GM23338 (cell line): Measurements from ENCODE around the gene TBL1XR1. TPM values are rescaled to one million over a fixed set of nuclear protein-coding genes. Genes with fewer than 3 reads are reported as not detected.

Experiments
- ATAC-seq: fragments of 200-7000 bp; cut with Tn5 transposase; 3 replicates; pipeline ENCODE4 v1.9.1; 2020
- DNase-seq: peaks from one replicate; pipeline ENCODE4 v3.0.0-alpha.2; 2015; ENCODE audit warnings: low spot score
- H2AFZ ChIP-seq: fragments of 200-600 bp; sonication (generic); 2 replicates; pipeline ENCODE4 v1.8.0; 2016; ENCODE audit warnings: antibody characterized with exemption, mild to moderate bottlenecking, moderate library complexity
- H3F3A ChIP-seq: fragments of 200-600 bp; sonication (generic); replicated peaks from 2 replicates; pipeline ENCODE4 v1.8.0; 2017; ENCODE audit warnings: antibody characterized with exemption, mixed run types, low read depth
- H3K27ac ChIP-seq: fragments of 200-600 bp; sonication (generic); 2 replicates; pipeline ENCODE4 v1.6.1; 2016; ENCODE audit warnings: low read depth
- H3K27me3 ChIP-seq: fragments of 200-600 bp; sonication (generic); 2 replicates; pipeline ENCODE4 v1.8.0; 2016; ENCODE audit warnings: mild to moderate bottlenecking, mixed run types, moderate library complexity; ENCODE audit not compliant: insufficient read depth
- H3K36me3 ChIP-seq: fragments of 200-600 bp; sonication (generic); 2 replicates; pipeline ENCODE4 v1.8.0; 2016; ENCODE audit warnings: mild to moderate bottlenecking; ENCODE audit not compliant: insufficient read depth
- H3K4me1 ChIP-seq: fragments of 200-600 bp; sonication (generic); 2 replicates; pipeline ENCODE4 v1.8.0; 2016; ENCODE audit warnings: mild to moderate bottlenecking, moderate library complexity; ENCODE audit not compliant: insufficient read depth
- H3K4me2 ChIP-seq: fragments of 200-600 bp; sonication (generic); 2 replicates; pipeline ENCODE4 v1.7.1; 2017; ENCODE audit warnings: mixed run types
- H3K4me3 ChIP-seq: fragments of 200-600 bp; sonication (generic); 2 replicates; pipeline ENCODE4 v1.6.1; 2016; ENCODE audit warnings: mixed run types
- H3K79me2 ChIP-seq: fragments of 200-600 bp; sonication (generic); replicated peaks from 2 replicates; pipeline ENCODE4 v1.8.0; 2017; ENCODE audit warnings: mild to moderate bottlenecking; ENCODE audit not compliant: insufficient read depth
- H3K9me2 ChIP-seq: fragments of 200-600 bp; sonication (generic); 2 replicates; pipeline ENCODE4 v1.8.0; 2017; ENCODE audit not compliant: insufficient read depth
- H4K20me1 ChIP-seq: fragments of 200-600 bp; sonication (generic); replicated peaks from 2 replicates; pipeline ENCODE4 v1.8.0; 2017; ENCODE audit warnings: mild to moderate bottlenecking; ENCODE audit not compliant: insufficient read depth
- H3K27ac Mint-ChIP-seq: 2 replicates; pipeline ENCODE4 v1.8.0; 2020; ENCODE audit warnings: inconsistent platforms, mild to moderate bottlenecking, moderate library complexity, mixed read lengths
- H3K27me3 Mint-ChIP-seq: 3 replicates; pipeline ENCODE4 v1.8.0; 2022; ENCODE audit warnings: low read depth, mild to moderate bottlenecking, moderate library complexity, mixed read lengths, inconsistent platforms; ENCODE audit not compliant: insufficient read depth, poor library complexity
- H3K36me3 Mint-ChIP-seq: 3 replicates; pipeline ENCODE4 v1.8.0; 2021; ENCODE audit warnings: low read depth, mild to moderate bottlenecking, inconsistent platforms, moderate library complexity, mixed read lengths
- H3K4me1 Mint-ChIP-seq: 3 replicates; pipeline ENCODE4 v1.8.0; 2020; ENCODE audit warnings: mild to moderate bottlenecking, inconsistent platforms, mixed read lengths
- H3K4me3 Mint-ChIP-seq: 3 replicates; pipeline ENCODE4 v1.8.0; 2021; ENCODE audit warnings: moderate library complexity, mild to moderate bottlenecking, inconsistent platforms, mixed read lengths
- H3K9me3 Mint-ChIP-seq: 3 replicates; pipeline ENCODE4 v1.8.0; 2020; ENCODE audit warnings: moderate library complexity, mild to moderate bottlenecking, inconsistent platforms, mixed read lengths
- EZH2phosphoT487 ChIP-seq: fragments of 200-600 bp; sonication (generic); IDR thresholded peaks from one replicate; pipeline ENCODE4 v1.8.1; 2018; ENCODE audit warnings: antibody characterized with exemption; ENCODE audit not compliant: unreplicated experiment
- JUNB ChIP-seq: IDR thresholded peaks from one replicate; pipeline ENCODE4 v1.6.1; 2016; ENCODE audit warnings: antibody characterized with exemption; ENCODE audit not compliant: unreplicated experiment
- POLR2AphosphoS5 ChIP-seq: IDR thresholded peaks from 2 replicates; pipeline ENCODE4 v1.6.1; 2016; ENCODE audit warnings: antibody characterized with exemption, low read depth
- REST ChIP-seq: IDR thresholded peaks from one replicate; pipeline ENCODE4 v1.6.1; 2018; ENCODE audit warnings: antibody characterized with exemption; ENCODE audit not compliant: unreplicated experiment
- ZNF114 ChIP-seq: fragments of 250-450 bp; sonication (Bioruptor Pico); IDR thresholded peaks from 2 replicates; pipeline ENCODE4 v1.5.0; 2020; ENCODE audit warnings: mild to moderate bottlenecking, moderate library complexity
- ZNF462 ChIP-seq: fragments of 250-450 bp; sonication (Bioruptor Pico); IDR thresholded peaks from 2 replicates; pipeline ENCODE4 v1.5.0; 2020; ENCODE audit warnings: mild to moderate bottlenecking, moderate library complexity
- polyA plus RNA-seq: library from polyadenylated mRNA; unstranded; fragments of >200 nt; fragmentation: Nextera tagmentation; extraction: Ambion mirVana; gene quantifications from 2 replicates; pipeline ENCODE4 v1.2.1, GENCODE V29; 2016
- total RNA-seq: library from RNA; depleted of rRNA; stranded (reverse); fragments of >200 nt; shearing (Covaris generic); gene quantifications from 2 replicates; pipeline ENCODE4 v1.2.3, GENCODE V29; 2014

Gene TBL1XR1
- total and polyA plus RNA-seq, 2 experiments from 2014 or later, result 49.6 to 122 TPM

- H3K36me3 ChIP-seq, result no peaks in the 10 kb centered on the region
- no peak overlapping the region for H3K4me3 ChIP-seq
- H3K27ac ChIP-seq, result no peak overlapping the region
- peaks cover 8% of the 10 kb centered on the region for H3K36me3 Mint-ChIP-seq
- H3K27me3 ChIP-seq, result no peaks in the 10 kb centered on the region
- DNase-seq, result no peak
- H3K4me1 ChIP-seq, result no peaks in the 10 kb centered on the region
- H3K4me3 Mint-ChIP-seq, result no peak overlapping the region
- peaks cover 9% of the 10 kb centered on the region for H3K9me3 Mint-ChIP-seq
- no peak overlapping the region for H2AFZ ChIP-seq
- no peak for ATAC-seq
- no peak overlapping the region for H3K4me2 ChIP-seq
- peaks cover 3% of the 10 kb centered on the region for H3K27me3 Mint-ChIP-seq
- no peaks in the 10 kb centered on the region for H3K79me2 ChIP-seq
- no peak overlapping the region for H3K27ac Mint-ChIP-seq
- 0 out of 2 replicates have a peak, but pooled peaks cover 4% of the 10 kb centered on the region for H3K9me2 ChIP-seq
- peaks cover 6% of the 10 kb centered on the region; the same call in 2 of the 3 replicates for H3K4me1 Mint-ChIP-seq
- TF ChIP-seq JUNB (no peak), ZNF462 (CRISPR knock-in tag) (no peak)
- H3F3A ChIP-seq, result no peaks in the 10 kb centered on the region
- no peaks in the 10 kb centered on the region; the same call in 1 of the 2 replicates for H4K20me1 ChIP-seq
These were observed 209.2 kb downstream of the TBL1XR1 start for GRCh38 chr3:176987901-176988650.

GRCh38 chr3:176978441-176978840, 218.8 kb downstream of the TBL1XR1 start:
- ATAC-seq, result no peak
- Histone ChIP-seq H3K36me3 (no peaks in the 10 kb centered on the region), H3K27ac (no peak overlapping the region), H4K20me1 (no peaks in the 10 kb centered on the region), H3K79me2 (no peaks in the 10 kb centered on the region), H3K27me3 (no peaks in the 10 kb centered on the region), H3K4me2 (no peak overlapping the region), H3K9me2 (no peaks in the 10 kb centered on the region), H3F3A (no peaks in the 10 kb centered on the region), H2AFZ (no peak overlapping the region), H3K4me1 (no peaks in the 10 kb centered on the region), H3K4me3 (no peak overlapping the region)
- DNase-seq, result no peak
- no peaks in the 10 kb centered on the region for H3K36me3 Mint-ChIP-seq
- no peak overlapping the region for H3K4me3 Mint-ChIP-seq
- no peaks in the 10 kb centered on the region for H3K27me3 Mint-ChIP-seq
- TF ChIP-seq POLR2AphosphoS5 (no peak), ZNF114 (CRISPR knock-in tag) (no peak), REST (no peak), EZH2phosphoT487 (no peak)
- no peaks in the 10 kb centered on the region; the same call in 1 of the 3 replicates for H3K9me3 Mint-ChIP-seq
- H3K4me1 Mint-ChIP-seq, result no peaks in the 10 kb centered on the region
- no peak overlapping the region for H3K27ac Mint-ChIP-seq
